SK-N-SH (cell line): ENCODE data around the gene SLC12A6. TPM values are rescaled to one million over a fixed set of nuclear protein-coding genes. Genes with fewer than 3 reads are reported as not detected.

ENCODE experiments used
- CTCF ChIA-PET: fragments of 300-600, 350-600 bp; formaldehyde crosslinking; extraction: SDS; loops from one replicate; lab custom pipeline; 2021; lab: Yijun Ruan, JAX
- POLR2A ChIA-PET: fragments of 350-600 bp; sonication (Branson Sonifier 250); formaldehyde crosslinking; extraction: SDS; loops from one replicate; lab custom pipeline; 2020; ENCODE audit warnings: antibody characterized with exemption, inconsistent platforms; lab: Yijun Ruan, JAX
- DNase-seq: peaks from one replicate; pipeline ENCODE4 v3.0.0; 2012
- H2AFZ ChIP-seq: fragments of 200-600 bp; sonication (generic); 2 replicates; pipeline ENCODE4 v1.8.1; 2016; ENCODE audit warnings: antibody characterized with exemption, mild to moderate bottlenecking, low read depth
- H3F3A ChIP-seq: fragments of 200-600 bp; sonication (generic); replicated peaks from 2 replicates; pipeline ENCODE3; 2016; ENCODE audit warnings: antibody characterized with exemption, mild to moderate bottlenecking; ENCODE audit not compliant: insufficient read depth
- H3K27ac ChIP-seq, 2 experiments: fragments of 200-500 bp in 1 of 2; fragments of 200-600 bp in 1 of 2; sonication (Bioruptor generic) in 1 of 2; sonication (generic), shearing (Covaris generic) in 1 of 2; 2 replicates each; pipeline versions ENCODE4 v1.5.1 to v1.6.1; 2014 to 2016; ENCODE audit warnings: low read depth in 2 of 2, inconsistent platforms in 1 of 2, low read length in 1 of 2, mild to moderate bottlenecking in 1 of 2, mixed read lengths in 1 of 2
- H3K27me3 ChIP-seq: fragments of 200-600 bp; sonication (generic), shearing (Covaris generic); 2 replicates; pipeline ENCODE4 v1.6.1; 2016; ENCODE audit warnings: mixed run types; ENCODE audit not compliant: insufficient read depth
- H3K36me3 ChIP-seq, 2 experiments: fragments of 200-500 bp in 1 of 2; fragments of 200-600 bp in 1 of 2; sonication (Bioruptor generic) in 1 of 2; sonication (generic) in 1 of 2; replicated peaks in 1 of 2; 2 replicates each; pipeline versions ENCODE3 to v1.5.1; 2014 to 2016; ENCODE audit warnings: low read length in 1 of 2, mild to moderate bottlenecking in 1 of 2; ENCODE audit not compliant: insufficient read depth in 2 of 2, control insufficient read depth in 1 of 2
- H3K4me1 ChIP-seq, 2 experiments: fragments of 200-500 bp in 1 of 2; fragments of 200-600 bp in 1 of 2; sonication (Bioruptor generic) in 1 of 2; sonication (generic), shearing (Covaris generic) in 1 of 2; 2 replicates each; pipeline versions ENCODE4 v1.5.1 to v1.6.1; 2014 to 2016; ENCODE audit warnings: low read depth in 1 of 2, low read length in 1 of 2, mixed run types in 1 of 2; ENCODE audit not compliant: insufficient read depth in 2 of 2, control insufficient read depth in 1 of 2
- H3K4me2 ChIP-seq: fragments of 200-600 bp; sonication (generic), shearing (Covaris generic); 2 replicates; pipeline ENCODE4 v1.6.1; 2017; ENCODE audit warnings: mixed run types
- H3K4me3 ChIP-seq, 2 experiments: fragments of 200-500 bp in 1 of 2; fragments of 200-600 bp in 1 of 2; sonication (Bioruptor generic) in 1 of 2; sonication (generic), shearing (Covaris generic) in 1 of 2; 2 replicates each; pipeline versions ENCODE4 v1.5.1 to v1.8.1; 2014 to 2016; ENCODE audit warnings: low read depth in 2 of 2, inconsistent platforms in 1 of 2, low read length in 1 of 2, mild to moderate bottlenecking in 1 of 2, mixed read lengths in 1 of 2, moderate library complexity in 1 of 2
- H3K79me2 ChIP-seq: fragments of 200-600 bp; sonication (generic); 2 replicates; pipeline ENCODE4 v1.8.1; 2017; ENCODE audit warnings: mild to moderate bottlenecking; ENCODE audit not compliant: insufficient read depth
- H3K9ac ChIP-seq: fragments of 200-600 bp; sonication (generic); 2 replicates; pipeline ENCODE4 v1.6.1; 2017; ENCODE audit warnings: mixed run types
- H3K9me2 ChIP-seq: fragments of 200-600 bp; sonication (generic); 2 replicates; pipeline ENCODE4 v1.6.1; 2017; ENCODE audit warnings: mixed run types
- H3K9me3 ChIP-seq: fragments of 200-600 bp; sonication (generic); 2 replicates; pipeline ENCODE4 v1.6.1; 2017; ENCODE audit warnings: mixed run types, mild to moderate bottlenecking, moderate library complexity
- H4K20me1 ChIP-seq: fragments of 200-600 bp; sonication (generic); 2 replicates; pipeline ENCODE4 v1.6.1; 2017; ENCODE audit warnings: mild to moderate bottlenecking, mixed run types; ENCODE audit not compliant: insufficient read depth
- CHD2 ChIP-seq: fragments of 150-350 bp; IDR thresholded peaks from 2 replicates; pipeline ENCODE4 v1.6.1; 2018; ENCODE audit warnings: low read length; ENCODE audit not compliant: partially characterized antibody
- EP300 ChIP-seq, 2 experiments: IDR thresholded peaks; 2 replicates each; pipeline versions ENCODE4 v1.4.0 to v1.6.1; 2012; ENCODE audit warnings: borderline replicate concordance in 1 of 2, low read depth in 1 of 2, low read length in 1 of 2
- EZH2phosphoT487 ChIP-seq: fragments of 200-600 bp; sonication (generic); IDR thresholded peaks from 2 replicates; pipeline ENCODE4 v1.6.1; 2017; ENCODE audit warnings: low read depth, mixed run types, mild to moderate bottlenecking, antibody characterized with exemption, moderate library complexity, borderline replicate concordance
- GATA2 ChIP-seq: sonication (generic); formaldehyde crosslinking; IDR thresholded peaks from 2 replicates; pipeline ENCODE4 v1.5.0; 2020; ENCODE audit warnings: mild to moderate bottlenecking, missing genetic modification reagents
- JUND ChIP-seq: IDR thresholded peaks from 2 replicates; pipeline ENCODE4 v1.4.0; 2012
- MXI1 ChIP-seq: IDR thresholded peaks from 2 replicates; pipeline ENCODE4 v1.6.1; 2012; ENCODE audit warnings: mild to moderate bottlenecking, low read depth, low read length, improper control_type of control experiment
- POLR2AphosphoS5 ChIP-seq: IDR thresholded peaks from 2 replicates; pipeline ENCODE4 v1.6.1; 2012; ENCODE audit warnings: low read depth, low read length
- RAD21 ChIP-seq: IDR thresholded peaks from 2 replicates; pipeline ENCODE4 v1.6.1; 2012; ENCODE audit warnings: mild to moderate bottlenecking, low read length
- SMC3 ChIP-seq: IDR thresholded peaks from 2 replicates; pipeline ENCODE4 v1.6.1; 2012; ENCODE audit warnings: low read depth, low read length, improper control_type of control experiment
- TAF1 ChIP-seq: IDR thresholded peaks from 2 replicates; pipeline ENCODE4 v1.6.1; 2012; ENCODE audit warnings: low read depth, mild to moderate bottlenecking, low read length, moderate library complexity, borderline replicate concordance
- WGBS: methylation state at CpG from one replicate; pipeline ENCODE4 v1.1.6; 2017; ENCODE audit warnings: low lambda C conversion rate; 5-methylcytosine and 5-hydroxymethylcytosine counted together
- polyA plus RNA-seq, 3 experiments: library from polyadenylated mRNA; depleted of rRNA; stranded (reverse); fragments of >200 nt; gene quantifications; 2 replicates each; pipeline ENCODE4 v1.2.3, GENCODE V29; 2012
- TF ChIP-seq, protein P1 (sequence below): IDR thresholded peaks from 2 replicates; pipeline ENCODE4; 2012
- TF ChIP-seq, protein P2 (sequence below): fragments of 200-600 bp; sonication (generic); IDR thresholded peaks from 2 replicates; pipeline ENCODE4 v1.6.1; 2017; ENCODE audit warnings: antibody characterized with exemption, mild to moderate bottlenecking, moderate library complexity
- TF ChIP-seq, protein P3 (sequence below): IDR thresholded peaks from 2 replicates; pipeline ENCODE4 v1.4.0; 2012; ENCODE audit warnings: low read depth, borderline replicate concordance

The SLC12A6 gene
- polyA plus RNA-seq, 1 of the 3 experiments (the other 2 are of a cell fraction) = 7.7 TPM

DNA sequence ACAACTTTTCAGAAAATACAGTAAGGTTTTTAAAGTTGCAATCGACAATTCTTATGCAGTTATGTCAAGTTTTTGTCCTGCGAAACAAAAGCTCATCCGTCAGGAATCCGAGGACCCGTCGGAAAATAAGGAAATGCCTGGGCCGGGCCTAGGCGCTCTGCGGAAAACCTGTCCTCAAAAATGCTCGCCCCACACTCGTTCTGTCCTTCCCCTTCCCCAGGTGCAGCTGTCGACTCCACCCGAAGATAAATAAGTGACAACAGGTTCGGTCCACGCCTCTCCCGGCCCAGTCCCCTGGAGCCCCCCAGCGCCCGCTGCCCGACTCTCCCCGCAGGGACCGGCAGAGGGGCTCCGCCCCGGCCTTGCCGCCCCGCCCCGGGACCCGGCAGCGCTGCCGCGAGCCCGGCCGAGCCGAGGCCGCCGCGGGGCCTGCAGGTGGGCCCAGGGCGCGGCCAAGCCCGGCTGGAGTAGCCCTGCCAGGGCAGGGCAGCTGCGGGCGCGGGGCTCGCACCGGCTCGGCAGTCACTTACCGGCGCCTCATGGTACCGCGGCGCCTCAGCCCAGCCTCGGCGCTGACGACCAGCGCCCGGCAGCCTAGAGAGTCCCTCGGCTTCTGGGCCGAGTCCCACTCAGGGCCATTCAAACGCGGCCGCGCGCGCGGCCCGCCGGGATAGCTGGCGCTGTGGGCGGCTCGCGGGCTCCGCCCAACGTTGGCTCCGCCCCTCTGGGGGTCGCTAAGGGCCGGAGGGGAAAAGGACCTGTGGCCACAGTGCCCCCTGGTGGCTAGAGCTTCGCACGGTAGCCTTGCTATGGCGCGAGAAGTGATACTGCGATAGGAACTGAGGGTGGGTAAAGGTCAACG, 127.9 kb downstream of the SLC12A6 start, which contains the start of gene KATNBL1:
KATNBL1 (minus strand) TSS at position 676 of the 862 bp plus-strand sequence. CDS start 46,420 bp downstream, outside the sequence.
- 3% methylated on average over 15 of the region's 81 CpGs for WGBS
- Histone ChIP-seq H3K79me2 (peaks cover 49% of the 10 kb centered on the region), H4K20me1 (peaks cover 6% of the 10 kb centered on the region), H3K36me3 (peaks cover 5 to 13% of the 10 kb centered on the region in 2 experiments), H3K27me3 (no peaks in the 10 kb centered on the region), H3K4me3 (peak within 1 kb of the TSS; percentile 86 to 98), H3K4me1 (peaks cover 0 to 6% of the 10 kb centered on the region in 2 experiments; a peak in 2 of 4 replicates), H3F3A (peaks cover 12% of the 10 kb centered on the region), H3K27ac (peak within 1 kb of the TSS; percentile 84 to 86), H2AFZ (peak within 1 kb of the TSS; percentile 85), H3K4me2 (peak within 1 kb of the TSS; percentile 79), H3K9ac (peak within 1 kb of the TSS; percentile 95), H3K9me2 (no peaks in the 10 kb centered on the region), H3K9me3 (no peaks in the 10 kb centered on the region)
- DNase-seq = peak; percentile 97
- CTCF ChIA-PET = interaction anchor here (0.6 to 4.6 kb wide), 31 partner anchors 10 to 472 kb away, joined by 3 to 66 read pairs (median 4); partner anchors contain the start of genes GOLGA8B and LPCAT4
- TF ChIP-seq RAD21 = peak; percentile 76
- TF ChIP-seq POLR2AphosphoS5 = peak; percentile 90
- no peak for TF ChIP-seq EZH2phosphoT487
- TF ChIP-seq GATA2 (CRISPR knock-in tag) = no peak
- peak; percentile 86 for TF ChIP-seq TAF1
- TF ChIP-seq, protein P1, sequence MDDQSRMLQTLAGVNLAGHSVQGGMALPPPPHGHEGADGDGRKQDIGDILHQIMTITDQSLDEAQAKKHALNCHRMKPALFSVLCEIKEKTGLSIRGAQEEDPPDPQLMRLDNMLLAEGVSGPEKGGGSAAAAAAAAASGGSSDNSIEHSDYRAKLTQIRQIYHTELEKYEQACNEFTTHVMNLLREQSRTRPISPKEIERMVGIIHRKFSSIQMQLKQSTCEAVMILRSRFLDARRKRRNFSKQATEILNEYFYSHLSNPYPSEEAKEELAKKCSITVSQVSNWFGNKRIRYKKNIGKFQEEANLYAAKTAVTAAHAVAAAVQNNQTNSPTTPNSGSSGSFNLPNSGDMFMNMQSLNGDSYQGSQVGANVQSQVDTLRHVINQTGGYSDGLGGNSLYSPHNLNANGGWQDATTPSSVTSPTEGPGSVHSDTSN = no peak
- TF ChIP-seq EP300 (IDR thresholded peaks at IDR 0.05; ENCODE audit: borderline replicate concordance in 1 of 2, low read depth in 1 of 2, low read length in 1 of 2) = no peak
- TF ChIP-seq MXI1 = no peak; the same call in 1 of the 2 replicates
- peak; percentile 66 for TF ChIP-seq CHD2
- TF ChIP-seq, protein P2, sequence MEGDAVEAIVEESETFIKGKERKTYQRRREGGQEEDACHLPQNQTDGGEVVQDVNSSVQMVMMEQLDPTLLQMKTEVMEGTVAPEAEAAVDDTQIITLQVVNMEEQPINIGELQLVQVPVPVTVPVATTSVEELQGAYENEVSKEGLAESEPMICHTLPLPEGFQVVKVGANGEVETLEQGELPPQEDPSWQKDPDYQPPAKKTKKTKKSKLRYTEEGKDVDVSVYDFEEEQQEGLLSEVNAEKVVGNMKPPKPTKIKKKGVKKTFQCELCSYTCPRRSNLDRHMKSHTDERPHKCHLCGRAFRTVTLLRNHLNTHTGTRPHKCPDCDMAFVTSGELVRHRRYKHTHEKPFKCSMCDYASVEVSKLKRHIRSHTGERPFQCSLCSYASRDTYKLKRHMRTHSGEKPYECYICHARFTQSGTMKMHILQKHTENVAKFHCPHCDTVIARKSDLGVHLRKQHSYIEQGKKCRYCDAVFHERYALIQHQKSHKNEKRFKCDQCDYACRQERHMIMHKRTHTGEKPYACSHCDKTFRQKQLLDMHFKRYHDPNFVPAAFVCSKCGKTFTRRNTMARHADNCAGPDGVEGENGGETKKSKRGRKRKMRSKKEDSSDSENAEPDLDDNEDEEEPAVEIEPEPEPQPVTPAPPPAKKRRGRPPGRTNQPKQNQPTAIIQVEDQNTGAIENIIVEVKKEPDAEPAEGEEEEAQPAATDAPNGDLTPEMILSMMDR = peak; percentile 89
- TF ChIP-seq, protein P3, sequence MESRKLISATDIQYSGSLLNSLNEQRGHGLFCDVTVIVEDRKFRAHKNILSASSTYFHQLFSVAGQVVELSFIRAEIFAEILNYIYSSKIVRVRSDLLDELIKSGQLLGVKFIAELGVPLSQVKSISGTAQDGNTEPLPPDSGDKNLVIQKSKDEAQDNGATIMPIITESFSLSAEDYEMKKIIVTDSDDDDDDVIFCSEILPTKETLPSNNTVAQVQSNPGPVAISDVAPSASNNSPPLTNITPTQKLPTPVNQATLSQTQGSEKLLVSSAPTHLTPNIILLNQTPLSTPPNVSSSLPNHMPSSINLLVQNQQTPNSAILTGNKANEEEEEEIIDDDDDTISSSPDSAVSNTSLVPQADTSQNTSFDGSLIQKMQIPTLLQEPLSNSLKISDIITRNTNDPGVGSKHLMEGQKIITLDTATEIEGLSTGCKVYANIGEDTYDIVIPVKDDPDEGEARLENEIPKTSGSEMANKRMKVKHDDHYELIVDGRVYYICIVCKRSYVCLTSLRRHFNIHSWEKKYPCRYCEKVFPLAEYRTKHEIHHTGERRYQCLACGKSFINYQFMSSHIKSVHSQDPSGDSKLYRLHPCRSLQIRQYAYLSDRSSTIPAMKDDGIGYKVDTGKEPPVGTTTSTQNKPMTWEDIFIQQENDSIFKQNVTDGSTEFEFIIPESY = no peak
- no peak for TF ChIP-seq JUND
- TF ChIP-seq SMC3 = peak; percentile 93
- POLR2A ChIA-PET = interaction anchor here (0.5 to 1.7 kb wide), 5 partner anchors 14 to 100 kb away, joined by 3 to 5 read pairs (median 4); no protein-coding TSS in a partner anchor
